ENCODE results near the gene IGSF9.
A peak's percentile ranks its signal among the peaks of the same experiment; 100 is the strongest.

Gene IGSF9

DNA sequence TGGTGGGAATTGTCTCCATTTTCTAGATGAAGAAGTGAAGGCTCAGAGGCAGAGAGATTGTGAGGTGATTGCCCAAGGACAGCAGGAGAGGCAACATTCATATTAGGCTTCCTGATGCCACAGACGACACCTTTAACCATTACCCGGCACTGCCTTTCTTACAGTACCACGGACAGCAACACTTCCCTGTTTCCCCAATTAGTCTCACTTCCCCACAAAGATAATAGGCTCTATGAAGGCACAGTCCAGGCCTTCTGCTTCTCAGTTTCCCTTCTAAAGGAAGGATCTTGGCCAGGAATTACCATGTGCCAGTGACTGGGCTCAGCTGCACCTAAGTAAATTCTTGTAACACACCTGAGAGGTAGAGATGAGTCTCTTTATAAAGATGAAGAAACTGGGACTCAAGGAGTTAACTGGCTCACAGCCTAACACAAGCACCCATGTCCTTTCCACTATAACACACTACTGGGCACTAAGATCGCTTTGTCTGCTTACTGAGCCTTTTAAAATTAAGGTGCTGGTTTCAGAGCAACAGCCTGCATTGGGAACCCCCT is 9.6 kb downstream of the IGSF9 start:
- Histone ChIP-seq H3K9ac (ENCODE audit: low read depth, low read length) (no peak overlapping the region), H3K4me3 (ENCODE audit: low read depth, low read length) (no peak overlapping the region), H3K9me3 (ENCODE audit: control insufficient read depth, insufficient read depth, low read length) (no peaks in the 10 kb centered on the region), H3K4me1 (ENCODE audit: control insufficient read depth, insufficient read depth, low read length) (peaks cover 13% of the 10 kb centered on the region), H3K27me3 (ENCODE audit: control insufficient read depth, insufficient read depth, low read length) (no peaks in the 10 kb centered on the region), H3K36me3 (ENCODE audit: control insufficient read depth, insufficient read depth, low read length) (peaks cover 11% of the 10 kb centered on the region)

- Histone ChIP-seq H3K27me3 (ENCODE audit: control insufficient read depth, insufficient read depth, low read length) (no peaks in the 10 kb centered on the region), H3K4me1 (ENCODE audit: control insufficient read depth, insufficient read depth, low read length) (peaks cover 13% of the 10 kb centered on the region), H3K9ac (ENCODE audit: low read depth, low read length) (no peak overlapping the region), H3K36me3 (ENCODE audit: control insufficient read depth, insufficient read depth, low read length) (peaks cover 15% of the 10 kb centered on the region), H3K4me3 (ENCODE audit: low read depth, low read length) (no peak overlapping the region), H3K9me3 (ENCODE audit: control insufficient read depth, insufficient read depth, low read length) (no peaks in the 10 kb centered on the region)
Observed at GRCh38 chr1:159935305-159935704, 10.1 kb downstream of the IGSF9 start.

DNA sequence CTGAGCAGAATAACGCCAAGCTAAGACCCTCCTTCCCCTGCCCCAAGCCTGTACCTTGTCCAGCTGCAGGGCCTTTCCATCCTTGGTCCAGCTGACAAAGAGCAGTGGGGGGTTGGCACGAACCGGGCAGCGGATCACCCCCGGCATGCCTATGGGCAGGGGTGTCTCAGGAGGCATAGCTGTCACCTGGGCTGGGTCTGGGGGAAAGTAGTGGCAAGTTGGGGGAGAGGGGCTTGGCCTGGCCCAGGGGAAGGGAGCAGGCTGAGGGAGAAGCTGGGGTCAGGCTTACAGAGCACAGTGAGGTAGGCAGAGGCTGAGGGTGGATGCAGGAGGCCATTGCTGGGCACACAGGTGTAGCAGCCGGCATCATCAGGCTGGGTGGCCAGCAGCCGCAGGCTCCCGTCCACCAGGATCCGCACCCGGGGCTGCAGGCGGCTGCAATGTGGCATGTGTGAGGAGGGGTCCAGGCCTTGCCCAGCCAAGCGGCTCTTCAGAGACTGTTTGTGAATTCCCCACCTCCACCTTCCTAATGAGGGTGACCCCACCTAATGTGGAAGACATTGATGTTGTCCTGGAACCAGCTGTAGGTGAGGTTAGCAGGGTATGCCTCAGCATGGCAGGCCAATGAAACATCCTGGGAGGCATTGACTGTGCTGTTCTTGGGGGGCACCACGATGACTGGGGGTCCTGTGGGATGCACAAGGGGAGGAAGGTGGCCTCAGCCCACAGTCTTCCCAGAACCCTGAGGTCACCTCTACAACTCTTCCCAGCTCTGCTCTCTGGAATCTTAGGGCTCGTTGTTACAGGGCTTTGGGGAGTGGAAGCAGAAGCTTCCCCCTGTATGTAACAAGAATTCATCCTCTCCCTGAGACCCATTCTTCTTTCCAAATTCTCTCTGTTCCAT is 11.0 kb downstream of the IGSF9 start:
- H3K36me3 ChIP-seq (ENCODE audit: control insufficient read depth, insufficient read depth, low read length): peaks cover 18% of the 10 kb centered on the region
- H3K4me1 ChIP-seq (ENCODE audit: control insufficient read depth, insufficient read depth, low read length): peaks cover 13% of the 10 kb centered on the region
- H3K9me3 ChIP-seq (ENCODE audit: control insufficient read depth, insufficient read depth, low read length): no peaks in the 10 kb centered on the region
- H3K4me3 ChIP-seq (ENCODE audit: low read depth, low read length): no peak overlapping the region
- H3K27me3 ChIP-seq (ENCODE audit: control insufficient read depth, insufficient read depth, low read length): no peaks in the 10 kb centered on the region
- H3K9ac ChIP-seq (ENCODE audit: low read depth, low read length): no peak overlapping the region

- no peak overlapping the region for H3K4me3 ChIP-seq (ENCODE audit: low read depth, low read length)
- no peak overlapping the region for H3K9ac ChIP-seq (ENCODE audit: low read depth, low read length)
- H3K4me1 ChIP-seq (ENCODE audit: control insufficient read depth, insufficient read depth, low read length): peaks cover 13% of the 10 kb centered on the region
- no peaks in the 10 kb centered on the region for H3K27me3 ChIP-seq (ENCODE audit: control insufficient read depth, insufficient read depth, low read length)
- H3K36me3 ChIP-seq (ENCODE audit: control insufficient read depth, insufficient read depth, low read length): peaks cover 18% of the 10 kb centered on the region
- H3K9me3 ChIP-seq (ENCODE audit: control insufficient read depth, insufficient read depth, low read length): no peaks in the 10 kb centered on the region
Observed at GRCh38 chr1:159933347-159933746, 12.1 kb downstream of the IGSF9 start.

GRCh38 chr1:159932296-159933285 is 12.8 kb downstream of the IGSF9 start:
- no peak overlapping the region for H3K9ac ChIP-seq (ENCODE audit: low read depth, low read length)
- H3K4me1 ChIP-seq (ENCODE audit: control insufficient read depth, insufficient read depth, low read length): peaks cover 10% of the 10 kb centered on the region
- no peaks in the 10 kb centered on the region for H3K27me3 ChIP-seq (ENCODE audit: control insufficient read depth, insufficient read depth, low read length)
- H3K9me3 ChIP-seq (ENCODE audit: control insufficient read depth, insufficient read depth, low read length): no peaks in the 10 kb centered on the region
- H3K36me3 ChIP-seq (ENCODE audit: control insufficient read depth, insufficient read depth, low read length): peaks cover 18% of the 10 kb centered on the region
- no peak overlapping the region for H3K4me3 ChIP-seq (ENCODE audit: low read depth, low read length)

DNA sequence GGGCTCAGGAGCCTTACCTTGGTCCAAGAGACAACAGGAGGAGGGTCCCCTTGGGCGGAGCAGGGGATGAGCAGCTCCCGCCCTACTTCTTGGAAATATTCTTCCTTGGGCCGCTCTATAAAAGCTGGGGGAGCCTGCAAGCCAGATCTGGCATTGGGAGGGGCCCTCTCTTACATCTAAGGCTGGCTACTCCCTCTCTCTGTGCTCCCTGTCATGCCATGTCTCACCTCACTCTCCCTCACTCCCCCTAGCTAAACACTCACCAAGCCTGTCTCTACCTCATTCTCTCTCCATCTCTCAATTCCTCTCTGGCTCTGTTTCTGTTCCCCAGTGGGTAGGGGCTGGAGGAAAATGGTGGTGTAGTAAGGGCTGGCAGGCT is 13.6 kb downstream of the IGSF9 start:
- H3K4me1 ChIP-seq (ENCODE audit: control insufficient read depth, insufficient read depth, low read length): peaks cover 3% of the 10 kb centered on the region
- H3K4me3 ChIP-seq (ENCODE audit: low read depth, low read length): no peak overlapping the region
- no peaks in the 10 kb centered on the region for H3K9me3 ChIP-seq (ENCODE audit: control insufficient read depth, insufficient read depth, low read length)
- peaks cover 20% of the 10 kb centered on the region for H3K36me3 ChIP-seq (ENCODE audit: control insufficient read depth, insufficient read depth, low read length)
- H3K27me3 ChIP-seq (ENCODE audit: control insufficient read depth, insufficient read depth, low read length): no peaks in the 10 kb centered on the region
- no peak overlapping the region for H3K9ac ChIP-seq (ENCODE audit: low read depth, low read length)

- Histone ChIP-seq H3K4me3 (ENCODE audit: low read depth, low read length) (no peak overlapping the region), H3K36me3 (ENCODE audit: control insufficient read depth, insufficient read depth, low read length) (peaks cover 20% of the 10 kb centered on the region), H3K4me1 (ENCODE audit: control insufficient read depth, insufficient read depth, low read length) (no peaks in the 10 kb centered on the region), H3K27me3 (ENCODE audit: control insufficient read depth, insufficient read depth, low read length) (peaks cover 1% of the 10 kb centered on the region), H3K9ac (ENCODE audit: low read depth, low read length) (no peak overlapping the region), H3K9me3 (ENCODE audit: control insufficient read depth, insufficient read depth, low read length) (no peaks in the 10 kb centered on the region)
Observed at GRCh38 chr1:159931101-159931794, 14.2 kb downstream of the IGSF9 start.

GRCh38 chr1:159930634-159931033 is 14.8 kb downstream of the IGSF9 start:
- no peak overlapping the region for H3K9ac ChIP-seq (ENCODE audit: low read depth, low read length)
- H3K4me1 ChIP-seq (ENCODE audit: control insufficient read depth, insufficient read depth, low read length): no peaks in the 10 kb centered on the region
- peaks cover 3% of the 10 kb centered on the region for H3K27me3 ChIP-seq (ENCODE audit: control insufficient read depth, insufficient read depth, low read length)
- H3K4me3 ChIP-seq (ENCODE audit: low read depth, low read length): no peak overlapping the region
- no peaks in the 10 kb centered on the region for H3K9me3 ChIP-seq (ENCODE audit: control insufficient read depth, insufficient read depth, low read length)
- H3K36me3 ChIP-seq (ENCODE audit: control insufficient read depth, insufficient read depth, low read length): peaks cover 20% of the 10 kb centered on the region

DNA sequence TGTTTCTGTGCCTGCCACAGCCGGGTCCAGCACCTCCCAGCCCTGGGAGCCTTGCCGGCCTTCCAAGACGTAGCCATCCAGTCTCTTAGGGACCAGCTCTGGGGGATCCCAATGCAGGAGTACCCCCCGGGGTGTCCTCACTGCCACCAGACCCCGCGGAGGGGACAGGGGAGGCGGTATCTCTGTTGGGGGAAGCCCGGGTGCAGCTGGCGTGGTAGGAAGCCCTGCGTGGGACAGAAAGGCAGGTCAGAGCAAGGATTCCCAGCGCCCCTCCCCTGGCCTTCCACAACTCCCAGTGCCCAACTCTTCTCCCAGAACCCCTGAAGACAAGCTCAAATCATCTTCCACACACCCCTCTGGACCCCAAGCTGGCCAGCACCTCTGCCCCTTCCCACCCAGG is 15.2 kb downstream of the IGSF9 start:
- Histone ChIP-seq H3K9ac (ENCODE audit: low read depth, low read length) (no peak overlapping the region), H3K27me3 (ENCODE audit: control insufficient read depth, insufficient read depth, low read length) (peaks cover 3% of the 10 kb centered on the region), H3K4me3 (ENCODE audit: low read depth, low read length) (peak overlapping the region; percentile 48), H3K36me3 (ENCODE audit: control insufficient read depth, insufficient read depth, low read length) (peaks cover 18% of the 10 kb centered on the region), H3K4me1 (ENCODE audit: control insufficient read depth, insufficient read depth, low read length) (no peaks in the 10 kb centered on the region), H3K9me3 (ENCODE audit: control insufficient read depth, insufficient read depth, low read length) (no peaks in the 10 kb centered on the region)

DNA sequence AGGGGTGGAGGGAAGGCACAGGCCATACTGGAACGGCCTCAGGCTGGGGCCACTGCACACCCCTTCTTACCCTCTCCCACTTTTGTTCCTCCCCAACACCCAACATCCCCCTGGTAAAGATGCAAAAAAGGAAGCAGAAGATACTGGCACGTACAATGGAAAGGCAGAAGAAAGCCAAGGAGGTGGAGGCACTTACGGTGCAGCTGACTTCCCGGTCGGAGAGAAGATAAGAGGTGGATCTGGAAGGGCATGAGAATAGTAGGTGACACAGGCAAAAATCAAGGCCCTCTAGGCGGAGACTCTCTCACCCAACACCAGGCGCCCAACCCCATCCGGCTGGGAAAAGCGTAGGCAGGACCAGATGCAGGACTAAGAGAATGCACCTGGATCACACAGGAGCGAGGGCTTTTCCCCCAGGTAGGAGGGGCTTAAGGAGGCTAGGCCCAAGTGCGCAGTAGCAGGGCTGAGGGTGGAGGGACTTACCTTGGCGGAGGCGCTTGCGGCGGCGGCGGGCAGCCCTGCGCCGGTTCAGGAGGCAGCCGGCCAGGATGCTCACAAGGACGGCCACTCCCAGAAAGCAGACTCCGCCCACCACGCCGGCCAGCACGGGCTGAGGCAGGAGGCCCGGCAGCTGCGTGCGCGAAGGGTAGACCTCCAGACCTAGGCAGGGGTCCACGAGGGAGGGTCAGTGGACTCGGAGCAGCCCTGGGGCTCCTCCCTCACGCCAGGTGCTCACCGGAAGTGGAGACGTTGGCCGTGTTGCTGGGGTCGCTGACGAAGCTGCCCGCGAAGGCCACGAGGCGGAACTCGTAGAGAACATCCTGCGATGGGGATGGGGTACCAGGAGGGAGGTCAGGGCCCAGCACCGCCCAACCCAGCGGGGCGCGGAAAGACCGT is 16.0 kb downstream of the IGSF9 start:
- Histone ChIP-seq H3K4me1 (ENCODE audit: control insufficient read depth, insufficient read depth, low read length) (no peaks in the 10 kb centered on the region), H3K9me3 (ENCODE audit: control insufficient read depth, insufficient read depth, low read length) (no peaks in the 10 kb centered on the region), H3K27me3 (ENCODE audit: control insufficient read depth, insufficient read depth, low read length) (peaks cover 3% of the 10 kb centered on the region), H3K4me3 (ENCODE audit: low read depth, low read length) (peak overlapping the region; percentile 48), H3K9ac (ENCODE audit: low read depth, low read length) (no peak overlapping the region), H3K36me3 (ENCODE audit: control insufficient read depth, insufficient read depth, low read length) (peaks cover 16% of the 10 kb centered on the region)
